ENCODE data around the gene TENM4. TPM values are rescaled to one million over a fixed set of nuclear protein-coding genes. Genes with fewer than 3 reads are reported as not detected.

The TENM4 gene
- total and polyA plus RNA-seq, 4 donors, result 0.02 to 0.33 (median 0.14) TPM

GRCh38 chr11:79311461-79311860 is 129.4 kb downstream of the TENM4 start (continued):
- no peak for TF ChIP-seq CTCF (IDR thresholded peaks at IDR 0.05; ENCODE audit: low read depth, low read length, missing input control)

GRCh38 chr11:79309407-79309806 is 131.4 kb downstream of the TENM4 start:
- no peaks in the 10 kb centered on the region for H3K4me1 ChIP-seq (ENCODE audit: control insufficient read depth in 4 of 4, insufficient read depth in 4 of 4, low read length in 3 of 4)
- H3K9ac ChIP-seq (ENCODE audit: low read depth in 1 of 2, low read length in 2 of 2), result no peak overlapping the region
- H3K27me3 ChIP-seq (ENCODE audit: control insufficient read depth in 4 of 4, insufficient read depth in 4 of 4, low read length in 3 of 4), result no peaks in the 10 kb centered on the region
- H3K9me3 ChIP-seq (ENCODE audit: control insufficient read depth in 4 of 4, low read length in 3 of 4), result peaks cover 0 to 1% (median 0%) of the 10 kb centered on the region in 4 donors
- H3K36me3 ChIP-seq (ENCODE audit: control insufficient read depth in 4 of 4, insufficient read depth in 3 of 4, low read depth in 1 of 4, low read length in 3 of 4), result no peaks in the 10 kb centered on the region
- H3K27ac ChIP-seq (ENCODE audit: low read depth in 1 of 2, low read length in 2 of 2), result no peak overlapping the region
- DNase-seq (ENCODE audit: low spot score), result no peak
- 31% methylated on average over 5 of the region's 5 CpGs for WGBS
- H3K4me3 ChIP-seq (ENCODE audit: low read depth in 1 of 3, low read length in 3 of 3), result no peak overlapping the region
- no peak for TF ChIP-seq JUND (IDR thresholded peaks at IDR 0.05)
- no peak for TF ChIP-seq FOXA1 (IDR thresholded peaks at IDR 0.05)
- TF ChIP-seq RAD21 (IDR thresholded peaks at IDR 0.05), result no peak
- no peak for TF ChIP-seq MAX (IDR thresholded peaks at IDR 0.05)
- TF ChIP-seq REST (IDR thresholded peaks at IDR 0.05), result no peak
- TF ChIP-seq SP1 (IDR thresholded peaks at IDR 0.05), result no peak
- no peak for TF ChIP-seq ATF3 (IDR thresholded peaks at IDR 0.05)
- no peak for TF ChIP-seq ZBTB33 (IDR thresholded peaks at IDR 0.05)
- TF ChIP-seq TAF1 (conservative IDR thresholded peaks at IDR 0.05), result no peak
- no peak for TF ChIP-seq HNF4A (conservative IDR thresholded peaks at IDR 0.05)
- no peak for TF ChIP-seq YY1 (IDR thresholded peaks at IDR 0.05)
- no peak for TF ChIP-seq GABPA (IDR thresholded peaks at IDR 0.05 in 1 of 2, conservative IDR thresholded peaks at IDR 0.05 in 1 of 2)
- TF ChIP-seq RXRA (IDR thresholded peaks at IDR 0.05), result no peak
- TF ChIP-seq FOXA2 (IDR thresholded peaks at IDR 0.05), result no peak
- no peak for TF ChIP-seq EGR1 (IDR thresholded peaks at IDR 0.05; ENCODE audit: low read depth in 2 of 2)
- no peak for TF ChIP-seq HNF4G (IDR thresholded peaks at IDR 0.05)
- no peak for TF ChIP-seq NR2F2 (IDR thresholded peaks at IDR 0.05)
- no peak for TF ChIP-seq CTCF (IDR thresholded peaks at IDR 0.05; ENCODE audit: low read depth, low read length, missing input control)
